ENCODE results near the gene DLGAP4. TPM values are rescaled to one million over a fixed set of nuclear protein-coding genes. Genes with fewer than 3 reads are reported as not detected.

The DLGAP4 gene
- total RNA-seq, 1 experiment from 2014 or later: 40.3 TPM

DNA sequence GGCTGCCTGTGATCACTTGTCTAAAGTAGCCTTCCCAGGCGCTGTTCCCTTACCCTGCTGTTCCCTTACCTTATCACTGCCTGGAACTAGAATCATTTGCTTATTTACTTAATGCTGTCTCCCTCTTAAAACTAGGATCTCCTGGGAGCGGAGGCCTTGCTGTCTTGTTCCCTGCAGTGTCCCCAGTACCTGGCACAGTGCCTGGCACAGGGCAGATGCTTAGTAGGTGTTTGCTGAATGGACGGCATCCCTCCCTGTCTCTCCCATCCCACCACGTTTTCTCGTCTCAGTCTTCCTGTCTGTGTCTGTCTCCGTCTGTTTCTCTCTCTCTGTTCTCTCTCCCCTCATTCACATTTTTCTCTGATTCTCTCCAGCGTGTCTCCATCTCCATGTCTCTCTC lies 135.3 kb downstream of the DLGAP4 start:
- no peaks in the 10 kb centered on the region for H3K79me2 ChIP-seq (ENCODE audit: insufficient read depth, low read length)
- H3K9me2 ChIP-seq (ENCODE audit: insufficient read depth): no peaks in the 10 kb centered on the region
- DNase-seq (ENCODE audit: low read depth, low spot score) (no peak), ATAC-seq (no peak)
- H4K20me1 ChIP-seq (ENCODE audit: insufficient read depth): no peaks in the 10 kb centered on the region
- H2AFZ ChIP-seq (ENCODE audit: low read depth, low read length, poor library complexity, severe bottlenecking): no peak overlapping the region
- CTCF ChIA-PET: no interaction called here
- H3K4me3 ChIP-seq (replicated peaks in 1 of 2; ENCODE audit: low read depth in 1 of 2, low read length in 2 of 2): no peak overlapping the region
- intact Hi-C loops (cut with micrococcal nuclease): no loop called here
- peaks cover 0 to 8% of the 10 kb centered on the region in 2 experiments; a peak in 1 of 4 replicates for H3K4me1 ChIP-seq (ENCODE audit: control insufficient read depth in 1 of 2, insufficient read depth in 2 of 2, low read length in 2 of 2)
- H3K9ac ChIP-seq (ENCODE audit: low read length): no peak overlapping the region
- H3K27me3 ChIP-seq (ENCODE audit: insufficient read depth, low read length): no peaks in the 10 kb centered on the region
- RAD21 ChIA-PET (ENCODE audit: low non-redundant PET in 1 of 2, low total read pairs in 2 of 2, uncharacterized antibody in 2 of 2, unreplicated experiment in 2 of 2): no interaction called here
- POLR2A ChIA-PET: no interaction called here
- no peak overlapping the region for H3K27ac ChIP-seq (ENCODE audit: low read depth, low read length)
- no peak overlapping the region for H3K4me2 ChIP-seq (ENCODE audit: low read length)
- no peaks in the 10 kb centered on the region for H3K36me3 ChIP-seq (ENCODE audit: control insufficient read depth in 1 of 2, insufficient read depth in 2 of 2, low read length in 2 of 2)
- TF ChIP-seq POLR2A (IDR thresholded peaks at IDR 0.05; ENCODE audit: borderline replicate concordance, extremely low read depth, insufficient read depth, insufficient read length) (no peak), CTCF (IDR thresholded peaks at IDR 0.05 in 2 of 3, conservative IDR thresholded peaks at IDR 0.05 in 1 of 3; ENCODE audit: borderline replicate concordance in 1 of 3, insufficient read depth in 1 of 3, low read depth in 2 of 3, low read length in 2 of 3) (no peak), RAD21 (IDR thresholded peaks at IDR 0.05; ENCODE audit: low read depth) (no peak), YY1 (IDR thresholded peaks at IDR 0.05; ENCODE audit: extremely low read depth, insufficient replicate concordance, low read depth, low read length) (no peak), TCF7L2 (IDR thresholded peaks at IDR 0.05; ENCODE audit: borderline replicate concordance, extremely low read depth, insufficient read depth, insufficient read length) (no peak), EZH2phosphoT487 (IDR thresholded peaks at IDR 0.05; ENCODE audit: borderline replicate concordance) (no peak), CEBPB (IDR thresholded peaks at IDR 0.05; ENCODE audit: low read depth) (no peak), FOSL1 (IDR thresholded peaks at IDR 0.05; ENCODE audit: low read depth) (no peak), POLR2AphosphoS5 (IDR thresholded peaks at IDR 0.05; ENCODE audit: low read depth, low read length) (no peak), EZH2 (IDR thresholded peaks at IDR 0.05) (no peak), SRF (IDR thresholded peaks at IDR 0.05; ENCODE audit: low read depth) (no peak)
- TF ChIP-seq, protein P1, sequence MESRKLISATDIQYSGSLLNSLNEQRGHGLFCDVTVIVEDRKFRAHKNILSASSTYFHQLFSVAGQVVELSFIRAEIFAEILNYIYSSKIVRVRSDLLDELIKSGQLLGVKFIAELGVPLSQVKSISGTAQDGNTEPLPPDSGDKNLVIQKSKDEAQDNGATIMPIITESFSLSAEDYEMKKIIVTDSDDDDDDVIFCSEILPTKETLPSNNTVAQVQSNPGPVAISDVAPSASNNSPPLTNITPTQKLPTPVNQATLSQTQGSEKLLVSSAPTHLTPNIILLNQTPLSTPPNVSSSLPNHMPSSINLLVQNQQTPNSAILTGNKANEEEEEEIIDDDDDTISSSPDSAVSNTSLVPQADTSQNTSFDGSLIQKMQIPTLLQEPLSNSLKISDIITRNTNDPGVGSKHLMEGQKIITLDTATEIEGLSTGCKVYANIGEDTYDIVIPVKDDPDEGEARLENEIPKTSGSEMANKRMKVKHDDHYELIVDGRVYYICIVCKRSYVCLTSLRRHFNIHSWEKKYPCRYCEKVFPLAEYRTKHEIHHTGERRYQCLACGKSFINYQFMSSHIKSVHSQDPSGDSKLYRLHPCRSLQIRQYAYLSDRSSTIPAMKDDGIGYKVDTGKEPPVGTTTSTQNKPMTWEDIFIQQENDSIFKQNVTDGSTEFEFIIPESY (IDR thresholded peaks at IDR 0.05; ENCODE audit: extremely low read depth, insufficient replicate concordance, low read length): no peak
- BruUV-seq (replicated peaks): no TSS peak
- H3K9me3 ChIP-seq (ENCODE audit: control insufficient read depth in 1 of 2, insufficient read depth in 1 of 2, low read depth in 1 of 2, low read length in 2 of 2): no peaks in the 10 kb centered on the region
